ENCODE data around the gene XRCC3.
A peak's percentile ranks its signal among the peaks of the same experiment; 100 is the strongest.

XRCC3 gene
- total RNA-seq: 7.3 to 43.2 (median 17.3) reads per million in 9 experiments

DNA sequence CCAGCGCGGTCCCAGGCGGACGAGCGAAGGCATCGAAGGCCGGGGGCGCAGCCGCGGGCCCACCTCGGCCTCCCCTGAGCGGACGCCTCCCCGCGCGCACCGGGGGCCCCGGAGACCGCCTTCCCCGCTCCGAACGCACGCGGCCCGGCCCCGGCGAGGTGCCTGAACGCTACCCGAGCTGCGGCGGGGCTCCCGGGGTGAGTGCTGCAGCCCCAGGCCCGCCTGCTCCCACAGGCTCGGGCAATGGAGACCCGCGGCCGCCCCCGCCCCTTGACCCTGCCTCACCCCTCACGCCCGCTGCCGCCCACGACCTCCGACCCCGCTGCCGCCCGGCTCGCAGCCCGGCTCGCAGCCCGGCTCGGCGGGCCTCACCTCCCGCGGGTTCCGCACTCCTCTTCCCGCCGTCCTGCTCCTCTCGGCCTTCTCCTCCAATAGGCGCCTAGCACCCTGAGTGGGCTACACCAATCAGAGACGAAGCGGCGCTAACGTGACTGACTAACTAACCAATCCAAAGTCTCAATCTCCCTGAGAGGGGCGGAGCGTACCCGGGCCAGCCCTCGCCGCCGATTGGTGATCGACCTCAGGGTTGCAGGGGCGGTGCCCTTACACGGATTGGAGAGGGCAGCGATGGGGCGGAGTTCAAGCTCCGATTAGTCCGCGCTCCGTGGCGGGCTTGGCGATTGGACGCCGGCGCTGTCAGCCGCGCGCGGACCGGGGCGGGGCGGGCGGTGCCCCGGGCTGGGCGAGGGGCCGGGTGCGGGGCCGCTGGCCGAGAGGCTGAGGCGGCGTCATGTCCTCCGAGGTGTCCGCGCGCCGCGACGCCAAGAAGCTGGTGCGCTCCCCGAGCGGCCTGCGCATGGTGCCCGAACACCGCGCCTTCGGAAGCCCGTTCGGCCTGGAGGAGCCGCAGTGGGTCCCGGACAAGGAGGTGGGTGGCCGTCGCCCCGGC lies at the start of gene XRCC3, which contains the start of gene ZFYVE21:
XRCC3 (minus strand) TSS at position 400 of the 949 bp plus-strand sequence. CDS start 4,364 bp downstream, outside the sequence.
ZFYVE21 (plus strand) TSS at position 759 of the 949 bp plus-strand sequence; CDS start at position 791, 32 bp downstream.
- peak; percentile 99 to 100 (median 99) for DNase-seq
- Mint-ChIP-seq H3K27me3 (no peaks in the 10 kb centered on the region), H3K9me3 (no peaks in the 10 kb centered on the region), H3K27ac (peak within 1 kb of the TSS; percentile 92 to 94), H3K36me3 (ENCODE audit: insufficient read depth) (peaks cover 5% of the 10 kb centered on the region), H3K4me3 (peak within 1 kb of the TSS; percentile 88 to 93), H3K4me1 (ENCODE audit: low read depth in 2 of 2) (peaks cover 31 to 36% of the 10 kb centered on the region in 2 donors)
- peak; percentile 91 for ATAC-seq (replicated peaks)

DNA sequence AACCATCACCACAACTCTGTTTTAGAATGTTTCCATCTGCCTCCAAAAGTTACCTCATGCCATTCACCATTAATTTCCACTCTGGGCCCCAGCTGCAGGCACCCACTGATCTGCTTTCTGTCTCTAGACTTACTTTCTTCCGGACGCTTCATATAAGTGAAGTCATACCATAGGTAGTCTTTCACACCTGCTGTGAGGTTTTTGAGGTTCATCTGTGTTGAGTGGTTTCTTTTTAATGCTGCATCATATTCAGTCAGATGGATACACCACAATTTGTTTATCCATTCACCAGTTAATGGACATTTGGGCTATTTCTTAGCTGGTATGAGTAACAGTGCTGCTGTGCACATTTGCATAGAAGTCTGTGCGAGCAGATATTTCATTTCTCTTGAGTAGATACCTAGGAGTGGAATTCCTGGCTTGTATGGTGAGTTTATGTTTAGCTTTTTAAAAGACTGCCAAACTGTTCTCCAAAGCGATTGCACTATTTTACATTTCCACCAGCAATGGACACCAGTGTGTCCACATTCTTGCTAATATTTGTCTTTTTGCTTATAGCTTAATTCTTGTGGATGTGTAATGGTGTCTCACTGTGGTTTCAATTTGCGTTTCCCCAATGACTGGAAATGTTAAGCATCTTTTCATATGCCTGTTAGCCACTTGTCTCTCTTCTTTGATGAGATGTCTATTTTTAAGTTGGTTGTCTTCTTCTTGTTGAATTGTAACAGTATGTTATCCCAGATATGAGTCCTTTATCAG lies 48.7 kb upstream of the XRCC3 start:
- Mint-ChIP-seq H3K27me3 (no peaks in the 10 kb centered on the region), H3K4me1 (ENCODE audit: low read depth in 2 of 2) (peaks cover 5% of the 10 kb centered on the region in 2 donors), H3K9me3 (no peaks in the 10 kb centered on the region), H3K27ac (no peak overlapping the region), H3K4me3 (no peak overlapping the region), H3K36me3 (ENCODE audit: insufficient read depth) (peaks cover under 1% of the 10 kb centered on the region)
- no peak for DNase-seq
- ATAC-seq (replicated peaks): peak; percentile 35

DNA sequence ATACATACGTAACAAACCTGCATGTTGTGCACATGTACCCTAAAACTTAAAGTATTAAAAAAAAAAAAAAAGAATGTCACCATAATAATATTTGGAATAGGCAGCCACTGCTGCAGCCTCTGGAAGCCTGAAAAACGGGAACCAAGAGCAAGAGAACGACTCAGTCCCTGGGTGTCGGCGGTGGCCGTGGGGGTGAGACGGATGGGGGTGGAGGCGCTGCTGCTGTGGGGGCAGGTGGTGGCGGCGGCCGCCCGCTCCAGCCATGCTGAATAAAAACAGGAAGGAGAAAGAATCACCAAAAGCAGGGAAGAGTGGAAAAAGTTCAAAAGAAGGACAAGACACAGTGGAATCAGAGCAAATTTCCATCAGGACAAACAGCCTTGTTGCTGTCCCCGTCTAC lies 47.3 kb upstream of the XRCC3 start:
- Mint-ChIP-seq H3K36me3 (ENCODE audit: insufficient read depth) (no peaks in the 10 kb centered on the region), H3K9me3 (no peaks in the 10 kb centered on the region), H3K4me1 (ENCODE audit: low read depth in 2 of 2) (peaks cover 5% of the 10 kb centered on the region in 2 donors), H3K27ac (no peak overlapping the region), H3K4me3 (no peak overlapping the region), H3K27me3 (no peaks in the 10 kb centered on the region)
- ATAC-seq (replicated peaks): no peak
- DNase-seq: no peak

DNA sequence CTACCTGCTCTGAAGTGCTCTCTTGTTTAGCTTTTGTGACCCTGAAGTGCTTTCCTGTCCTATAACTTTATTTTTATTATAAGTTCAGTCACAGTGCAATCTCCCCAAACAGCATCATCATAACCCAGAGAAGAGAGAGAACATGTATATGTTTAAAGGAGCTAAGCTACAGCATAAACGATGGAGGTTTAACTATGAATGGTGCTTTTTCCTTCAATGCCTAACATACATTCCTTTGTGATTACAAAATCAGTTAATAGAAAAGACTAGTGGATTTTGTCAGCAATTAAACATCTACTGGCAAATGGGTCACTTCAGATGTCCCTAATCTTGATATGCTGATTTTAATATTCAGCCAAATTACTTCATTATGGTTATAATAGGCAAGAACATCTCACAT lies 46.8 kb upstream of the XRCC3 start:
- H3K36me3 Mint-ChIP-seq (ENCODE audit: insufficient read depth): no peaks in the 10 kb centered on the region
- no peak overlapping the region for H3K27ac Mint-ChIP-seq
- no peak for DNase-seq
- H3K4me3 Mint-ChIP-seq: no peak overlapping the region
- no peaks in the 10 kb centered on the region for H3K9me3 Mint-ChIP-seq
- no peak for ATAC-seq (replicated peaks)
- H3K27me3 Mint-ChIP-seq: no peaks in the 10 kb centered on the region
- H3K4me1 Mint-ChIP-seq (ENCODE audit: low read depth in 2 of 2): peaks cover 5% of the 10 kb centered on the region in 2 donors

DNA sequence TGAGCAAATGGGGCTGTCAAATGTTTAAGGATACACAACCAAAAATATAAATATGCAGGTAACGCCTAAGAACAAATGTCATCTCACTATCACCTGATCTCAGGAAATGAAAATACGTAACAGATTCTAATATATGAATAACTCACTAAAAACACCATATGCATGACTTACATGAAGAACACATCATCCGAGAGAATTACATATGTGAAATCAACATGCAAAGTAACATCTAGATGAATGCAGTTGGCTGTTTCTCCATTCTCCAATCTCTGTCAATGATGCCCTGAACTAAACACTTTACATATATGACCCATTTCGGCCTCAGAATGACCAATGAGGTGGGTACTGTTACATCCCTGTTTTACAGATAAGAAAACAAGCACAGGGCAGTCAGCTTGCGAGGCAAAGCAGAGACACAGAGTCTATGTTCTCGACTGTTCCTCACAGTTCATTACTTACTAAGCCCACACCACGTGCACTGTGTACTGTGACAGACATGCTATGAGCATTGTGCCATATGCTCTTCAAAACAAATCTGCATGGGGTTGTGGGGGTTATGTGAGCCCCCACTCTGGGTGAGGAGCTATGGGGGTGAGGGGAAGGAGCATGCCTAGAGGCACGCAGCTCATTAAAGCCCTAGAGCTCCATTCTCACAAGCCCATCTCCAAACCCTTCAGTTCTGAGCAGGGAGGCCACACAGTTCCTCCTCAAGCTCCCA lies 43.0 kb upstream of the XRCC3 start:
- no peak overlapping the region for H3K4me3 Mint-ChIP-seq
- ATAC-seq (replicated peaks) (no peak), DNase-seq (no peak)
- no peaks in the 10 kb centered on the region for H3K9me3 Mint-ChIP-seq
- no peaks in the 10 kb centered on the region for H3K4me1 Mint-ChIP-seq (ENCODE audit: low read depth in 2 of 2)
- H3K27me3 Mint-ChIP-seq: no peaks in the 10 kb centered on the region
- H3K36me3 Mint-ChIP-seq (ENCODE audit: insufficient read depth): no peaks in the 10 kb centered on the region
- no peak overlapping the region for H3K27ac Mint-ChIP-seq

DNA sequence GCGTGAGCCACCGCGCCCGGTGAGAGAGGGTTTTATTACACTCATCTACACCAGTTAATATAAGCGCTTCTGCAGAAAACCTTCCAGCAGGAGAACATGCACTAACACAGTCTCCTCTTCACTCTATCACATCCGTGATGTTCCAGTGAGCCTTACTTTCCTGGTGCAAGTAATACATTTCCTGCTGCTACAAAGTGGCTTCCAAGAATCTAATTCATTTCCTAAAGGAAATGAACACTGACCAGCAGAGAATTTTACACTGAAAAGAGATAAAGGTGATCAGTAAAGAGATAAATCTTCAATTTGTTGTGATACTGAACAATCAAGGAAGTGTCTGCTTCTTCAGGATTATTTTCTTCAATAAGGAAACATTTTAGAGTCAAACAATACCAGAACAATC lies 39.8 kb upstream of the XRCC3 start:
- Mint-ChIP-seq H3K27me3 (no peaks in the 10 kb centered on the region), H3K27ac (no peak overlapping the region), H3K4me3 (no peak overlapping the region), H3K9me3 (no peaks in the 10 kb centered on the region), H3K4me1 (ENCODE audit: low read depth in 2 of 2) (no peaks in the 10 kb centered on the region), H3K36me3 (ENCODE audit: insufficient read depth) (peaks cover 8% of the 10 kb centered on the region)
- DNase-seq: no peak
- ATAC-seq (replicated peaks): no peak

DNA sequence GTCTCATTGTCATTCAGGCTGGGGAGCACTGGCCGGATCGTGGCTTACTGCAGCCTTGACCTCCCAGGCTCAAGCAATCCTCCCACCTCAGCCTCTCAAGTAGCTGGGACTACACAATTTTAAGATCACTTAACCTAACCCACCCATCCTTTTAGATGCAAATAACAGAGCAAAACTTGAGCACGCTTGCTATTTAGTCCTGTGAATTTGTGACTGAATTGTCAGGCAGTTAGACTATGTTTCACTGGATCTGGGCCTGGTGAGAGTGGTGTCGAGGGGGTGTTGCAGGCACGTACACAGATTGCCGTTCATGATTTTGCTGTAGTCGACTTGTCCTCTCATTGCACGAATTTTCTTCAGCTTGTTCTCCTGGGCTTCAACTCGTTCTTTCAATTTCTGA lies 38.5 kb upstream of the XRCC3 start:
- ATAC-seq (replicated peaks): no peak
- H3K4me1 Mint-ChIP-seq (ENCODE audit: low read depth in 2 of 2): peaks cover 3 to 4% of the 10 kb centered on the region in 2 donors

DNA sequence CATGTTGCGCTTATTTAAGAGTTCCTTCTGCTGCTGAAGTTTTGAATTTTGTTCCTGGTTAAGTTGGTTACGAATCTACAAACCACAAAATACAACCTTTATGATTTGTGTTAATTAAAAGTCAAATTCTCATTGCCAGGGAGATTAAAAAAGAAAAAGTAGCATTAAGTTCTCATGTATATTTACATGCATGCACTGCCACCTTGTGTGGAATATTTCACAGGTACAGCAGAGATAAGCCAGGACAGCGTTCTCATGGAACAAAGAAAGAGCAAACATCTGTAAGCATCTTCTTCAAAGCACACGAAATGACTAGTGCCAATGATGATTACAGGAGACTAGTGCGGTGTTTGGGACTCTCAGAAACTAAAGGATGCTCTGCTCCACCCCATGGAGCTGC lies 34.6 kb upstream of the XRCC3 start:
- Mint-ChIP-seq H3K9me3 (no peaks in the 10 kb centered on the region), H3K27ac (no peak overlapping the region), H3K27me3 (no peaks in the 10 kb centered on the region), H3K36me3 (ENCODE audit: insufficient read depth) (peaks cover 11% of the 10 kb centered on the region), H3K4me3 (no peak overlapping the region), H3K4me1 (ENCODE audit: low read depth in 2 of 2) (peaks cover 11 to 14% of the 10 kb centered on the region in 2 donors)
- DNase-seq (no peak), ATAC-seq (replicated peaks) (no peak)

More for the DNA sequence above, 38.5 kb upstream of the XRCC3 start:
- H3K4me3 Mint-ChIP-seq: no peak overlapping the region
- DNase-seq: no peak
- H3K36me3 Mint-ChIP-seq (ENCODE audit: insufficient read depth): peaks cover 8% of the 10 kb centered on the region
- H3K9me3 Mint-ChIP-seq: no peaks in the 10 kb centered on the region
- H3K27ac Mint-ChIP-seq: no peak overlapping the region
- H3K27me3 Mint-ChIP-seq: no peaks in the 10 kb centered on the region

DNA sequence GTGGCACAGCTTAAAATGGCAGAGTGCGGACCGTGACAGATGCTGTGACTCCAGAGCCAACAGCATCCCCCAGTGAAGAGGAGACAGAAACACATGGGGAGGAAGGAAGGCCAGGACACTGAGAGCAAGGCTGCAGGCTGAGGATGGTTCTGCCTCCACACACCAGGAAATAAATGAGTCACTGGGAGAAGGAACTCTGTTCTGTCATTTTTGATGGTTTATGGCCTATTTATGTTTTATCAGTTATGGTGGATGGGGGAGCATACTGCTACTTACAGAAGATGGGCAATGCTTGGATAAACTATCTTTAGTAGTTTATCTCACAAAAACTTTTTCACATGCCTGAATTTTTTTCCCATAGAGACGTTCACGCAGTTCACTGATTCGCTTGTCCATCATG lies 34.2 kb upstream of the XRCC3 start:
- Mint-ChIP-seq H3K36me3 (ENCODE audit: insufficient read depth) (peaks cover 11% of the 10 kb centered on the region), H3K27me3 (no peaks in the 10 kb centered on the region), H3K4me3 (no peak overlapping the region), H3K4me1 (ENCODE audit: low read depth in 2 of 2) (peaks cover 11 to 14% of the 10 kb centered on the region in 2 donors), H3K27ac (no peak overlapping the region), H3K9me3 (no peaks in the 10 kb centered on the region)
- DNase-seq (no peak), ATAC-seq (replicated peaks) (no peak)

DNA sequence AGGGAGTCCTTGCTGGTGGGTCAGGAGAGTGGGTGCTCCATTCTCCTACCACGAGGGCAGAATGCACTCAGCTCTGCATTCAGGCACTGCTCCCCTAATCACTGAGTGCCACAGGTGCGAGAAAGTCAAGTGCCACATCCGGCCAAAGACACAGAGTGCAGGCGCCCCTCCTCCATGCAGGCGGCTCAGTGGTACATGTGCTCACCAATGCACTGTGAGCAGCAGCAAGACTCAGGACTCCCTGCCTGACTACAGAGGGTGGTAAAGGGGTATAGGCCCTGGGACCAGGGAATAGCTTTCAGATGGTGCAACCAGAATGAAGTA lies 33.2 kb upstream of the XRCC3 start:
- Mint-ChIP-seq H3K4me3 (peak overlapping the region; percentile 43 to 53), H3K9me3 (no peaks in the 10 kb centered on the region), H3K4me1 (ENCODE audit: low read depth in 2 of 2) (peaks cover 11 to 14% of the 10 kb centered on the region in 2 donors), H3K36me3 (ENCODE audit: insufficient read depth) (peaks cover 11% of the 10 kb centered on the region), H3K27me3 (no peaks in the 10 kb centered on the region), H3K27ac (peak overlapping the region; percentile 85 to 86)
- DNase-seq (peak; percentile 56 to 70 (median 60)), ATAC-seq (replicated peaks) (peak; percentile 100)

DNA sequence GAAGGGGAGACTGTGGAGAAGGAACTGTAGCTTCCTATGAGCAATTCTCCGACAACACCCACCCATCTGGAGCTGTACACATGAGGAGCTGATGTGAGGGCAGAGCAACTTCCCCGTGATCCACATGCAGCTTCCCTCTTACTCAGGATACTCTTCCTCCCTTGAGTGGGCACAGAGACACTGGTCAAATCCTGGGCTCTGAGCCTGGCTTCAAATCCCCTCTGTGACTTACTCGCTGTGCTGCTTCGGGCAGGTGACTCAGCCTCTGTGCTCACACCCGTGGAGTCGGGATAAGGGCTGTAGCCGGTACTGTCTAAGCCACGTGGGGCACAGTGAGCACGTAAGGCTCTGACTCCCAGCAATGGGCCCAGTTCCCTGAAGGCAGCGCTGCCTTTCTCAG lies 31.4 kb upstream of the XRCC3 start:
- no peaks in the 10 kb centered on the region for H3K27me3 Mint-ChIP-seq
- H3K36me3 Mint-ChIP-seq (ENCODE audit: insufficient read depth): peaks cover 7% of the 10 kb centered on the region
- H3K4me1 Mint-ChIP-seq (ENCODE audit: low read depth in 2 of 2): peaks cover 11 to 14% of the 10 kb centered on the region in 2 donors
- no peak for DNase-seq
- no peak for ATAC-seq (replicated peaks)
- no peak overlapping the region for H3K4me3 Mint-ChIP-seq
- no peaks in the 10 kb centered on the region for H3K9me3 Mint-ChIP-seq
- peak overlapping the region in 1 of 2 donors; percentile 20 for H3K27ac Mint-ChIP-seq

DNA sequence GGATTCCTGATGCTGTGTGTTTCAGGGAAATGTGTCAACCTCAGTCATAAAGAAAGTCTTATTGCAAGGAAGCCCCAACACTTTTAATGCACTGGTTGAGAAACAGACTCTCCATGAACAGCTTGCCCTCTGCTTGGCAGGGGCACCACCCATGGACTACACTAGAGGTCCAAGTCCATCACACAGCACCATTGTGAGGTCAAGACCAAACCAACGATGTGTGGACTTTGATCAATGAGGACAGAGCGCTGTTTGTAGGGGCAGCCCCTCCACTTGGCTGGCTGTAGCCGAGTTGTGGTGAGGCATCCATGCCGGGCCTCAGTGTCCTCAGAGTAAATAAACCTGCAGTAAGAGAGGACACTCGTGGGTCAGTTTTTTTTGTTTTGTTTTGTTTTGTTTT lies 30.2 kb upstream of the XRCC3 start:
- DNase-seq: no peak
- Mint-ChIP-seq H3K4me1 (ENCODE audit: low read depth in 2 of 2) (peaks cover 11 to 14% of the 10 kb centered on the region in 2 donors), H3K9me3 (no peaks in the 10 kb centered on the region), H3K27me3 (no peaks in the 10 kb centered on the region), H3K36me3 (ENCODE audit: insufficient read depth) (peaks cover 3% of the 10 kb centered on the region), H3K4me3 (no peak overlapping the region), H3K27ac (no peak overlapping the region)
- no peak for ATAC-seq (replicated peaks)
